Stimulated activated CD8-positive, alpha-beta memory T cell treated with anti-CD3 and anti-CD28 coated beads, Interleukin-12 subunit alpha, Interleukin-12 subunit beta, amount 100 ng/mL, for 24 hours (primary cell): ENCODE results near the gene DNAAF5.

Source experiments
- DNase-seq: peaks from one replicate; pipeline ENCODE4 v3.0.0-alpha.2; 2020; ENCODE audit errors: extremely low read depth

Gene DNAAF5

GRCh38 chr7:707296-708000 is 19.1 kb upstream of the DNAAF5 start:
- DNase-seq, result no peak

- DNase-seq, result no peak
Measured at GRCh38 chr7:710161-710560, 16.3 kb upstream of the DNAAF5 start.

- no peak for DNase-seq
Measured at GRCh38 chr7:711093-711921, 15.2 kb upstream of the DNAAF5 start.

- no peak for DNase-seq
Measured at GRCh38 chr7:711922-712380, 14.5 kb upstream of the DNAAF5 start.

GRCh38 chr7:712381-713138 is 13.9 kb upstream of the DNAAF5 start:
- no peak for DNase-seq

- DNase-seq, result no peak
Measured at GRCh38 chr7:713139-713457, 13.4 kb upstream of the DNAAF5 start.

- no peak for DNase-seq
Measured at GRCh38 chr7:713488-714230, 12.8 kb upstream of the DNAAF5 start.

- DNase-seq, result no peak
Measured at GRCh38 chr7:714251-714671, 12.2 kb upstream of the DNAAF5 start.

- no peak for DNase-seq
Measured at GRCh38 chr7:716222-716621, 10.3 kb upstream of the DNAAF5 start.

GRCh38 chr7:716636-717035 is 9.9 kb upstream of the DNAAF5 start:
- DNase-seq, result no peak

- DNase-seq, result no peak
Measured at GRCh38 chr7:721619-722248, 4.8 kb upstream of the DNAAF5 start.

- DNase-seq, result no peak
Measured at GRCh38 chr7:723541-723940, 3.0 kb upstream of the DNAAF5 start.

GRCh38 chr7:724298-724697 is 2.2 kb upstream of the DNAAF5 start:
- no peak for DNase-seq

GRCh38 chr7:725223-726005 is 1.1 kb upstream of the DNAAF5 start:
- no peak for DNase-seq

GRCh38 chr7:726854-727103 is 280 bp downstream of the DNAAF5 start:
- DNase-seq, result no peak

- DNase-seq, result no peak
Measured at GRCh38 chr7:727104-727805, 756 bp downstream of the DNAAF5 start, which contains the start of gene PRKAR1B. Gene PRKAR1B, minus strand, starts transcription at chr7:727281. Its CDS starts 15,776 bp downstream, at chr7:711505.

- DNase-seq, result no peak
Measured at GRCh38 chr7:727806-728460, 1.4 kb downstream of the DNAAF5 start.

GRCh38 chr7:728602-729001 is 2.1 kb downstream of the DNAAF5 start:
- DNase-seq, result no peak

GRCh38 chr7:729140-730000 is 2.9 kb downstream of the DNAAF5 start:
- no peak for DNase-seq
